ENCODE data around the gene AKNAD1. TPM values are rescaled to one million over a fixed set of nuclear protein-coding genes. Genes with fewer than 3 reads are reported as not detected.

The AKNAD1 gene
- total RNA-seq, 1 donor from 2014 or later = 1.3 TPM

GRCh38 chr1:108847494-108847893 lies 9.4 kb downstream of the AKNAD1 start:
- TF ChIP-seq CTCF (IDR thresholded peaks at IDR 0.05) = no peak

GRCh38 chr1:108845991-108846390 lies 10.9 kb downstream of the AKNAD1 start:
- no peaks in the 10 kb centered on the region for H3K27me3 ChIP-seq (ENCODE audit: low read depth)
- H3K27ac ChIP-seq = no peak overlapping the region
- TF ChIP-seq CTCF (IDR thresholded peaks at IDR 0.05) = no peak
- H3K4me3 ChIP-seq = no peak overlapping the region
- ATAC-seq (no peak), DNase-seq (no peak)
- H3K4me1 ChIP-seq = no peaks in the 10 kb centered on the region
- intact Hi-C loops (cut with DNase I) = no loop called here
- H3K9me3 ChIP-seq = no peaks in the 10 kb centered on the region
- no peaks in the 10 kb centered on the region for H3K36me3 ChIP-seq

More at GRCh38 chr1:108847494-108847893, 9.4 kb downstream of the AKNAD1 start:
- no peak overlapping the region for H3K4me3 ChIP-seq
- H3K36me3 ChIP-seq = no peaks in the 10 kb centered on the region
- DNase-seq (no peak), ATAC-seq (no peak)
- H3K9me3 ChIP-seq = no peaks in the 10 kb centered on the region
- intact Hi-C loops (cut with DNase I) = no loop called here
- no peak overlapping the region for H3K27ac ChIP-seq
- H3K4me1 ChIP-seq = peaks cover 7% of the 10 kb centered on the region
- no peaks in the 10 kb centered on the region for H3K27me3 ChIP-seq (ENCODE audit: low read depth)

- intact Hi-C loops (cut with DNase I) = no loop called here
- Histone ChIP-seq H3K27ac (no peak overlapping the region), H3K4me3 (no peak overlapping the region), H3K9me3 (no peaks in the 10 kb centered on the region), H3K27me3 (ENCODE audit: low read depth) (no peaks in the 10 kb centered on the region), H3K4me1 (no peaks in the 10 kb centered on the region), H3K36me3 (no peaks in the 10 kb centered on the region)
- DNase-seq (no peak), ATAC-seq (no peak)
- no peak for TF ChIP-seq CTCF (IDR thresholded peaks at IDR 0.05)
Measured at GRCh38 chr1:108845446-108845845, 11.4 kb downstream of the AKNAD1 start.

GRCh38 chr1:108843390-108844137 lies 13.3 kb downstream of the AKNAD1 start:
- H3K4me1 ChIP-seq = no peaks in the 10 kb centered on the region
- no peak overlapping the region for H3K27ac ChIP-seq
- TF ChIP-seq CTCF (IDR thresholded peaks at IDR 0.05) = no peak
- H3K36me3 ChIP-seq = no peaks in the 10 kb centered on the region
- H3K4me3 ChIP-seq = no peak overlapping the region
- DNase-seq = no peak
- no peak for ATAC-seq
- no peaks in the 10 kb centered on the region for H3K9me3 ChIP-seq
- H3K27me3 ChIP-seq (ENCODE audit: low read depth) = no peaks in the 10 kb centered on the region
- intact Hi-C loops (cut with DNase I) = no loop called here

GRCh38 chr1:108842525-108843181 lies 14.2 kb downstream of the AKNAD1 start:
- Histone ChIP-seq H3K4me3 (no peak overlapping the region), H3K4me1 (no peaks in the 10 kb centered on the region), H3K27me3 (ENCODE audit: low read depth) (no peaks in the 10 kb centered on the region), H3K27ac (no peak overlapping the region), H3K9me3 (no peaks in the 10 kb centered on the region), H3K36me3 (no peaks in the 10 kb centered on the region)
- ATAC-seq (no peak), DNase-seq (no peak)
- TF ChIP-seq CTCF (IDR thresholded peaks at IDR 0.05) = no peak
- intact Hi-C loops (cut with DNase I) = no loop called here

Data from lower lobe of right lung (tissue), 2 donors.